Activated CD8-positive, alpha-beta memory T cell treated with anti-CD3 and anti-CD28 coated beads, Interleukin-2, amount 10 ng/mL, durations not matched to agents 7 days and 5 days (primary cell): ENCODE data around the gene GPR17. TPM values are rescaled to one million over a fixed set of nuclear protein-coding genes. Genes with fewer than 3 reads are reported as not detected.

ENCODE experiments used
- ATAC-seq: fragments of 150-1000 bp; cut with Tn5 transposase; one replicate; pipeline ENCODE4 v1.10.0; 2021; ENCODE audit warnings: moderate library complexity
- CTCF ChIA-PET: fragments of 350-600 bp; sonication (Branson Sonifier 250); formaldehyde crosslinking; loops from one replicate; lab custom pipeline; 2021; ENCODE audit warnings: antibody characterized with exemption; lab: Charles Lee
- DNase-seq: peaks from one replicate; pipeline ENCODE4 v3.0.0-alpha.2; 2020
- H3K27ac Mint-ChIP-seq: one replicate; pipeline ENCODE4 v1.8.0; 2021; ENCODE audit warnings: mild to moderate bottlenecking, mixed read lengths
- H3K27me3 Mint-ChIP-seq: one replicate; pipeline ENCODE4 v1.8.0; 2021; ENCODE audit warnings: mixed read lengths
- H3K36me3 Mint-ChIP-seq: one replicate; pipeline ENCODE4 v1.8.0; 2021; ENCODE audit warnings: mild to moderate bottlenecking, mixed read lengths
- H3K4me1 Mint-ChIP-seq: one replicate; pipeline ENCODE4 v1.8.0; 2021; ENCODE audit warnings: mixed read lengths
- H3K4me3 Mint-ChIP-seq: one replicate; pipeline ENCODE4 v1.8.0; 2021; ENCODE audit warnings: mild to moderate bottlenecking, moderate library complexity, mixed read lengths
- H3K9me3 Mint-ChIP-seq: one replicate; pipeline ENCODE4 v1.8.0; 2022; ENCODE audit warnings: low read depth, mixed read lengths
- total RNA-seq, 2 experiments: library from RNA; stranded (reverse); gene quantifications; one replicate each; pipeline ENCODE4 v1.2.3, GENCODE V29; 2021

GPR17 gene
- total RNA-seq, 2 experiments from 2014 or later, result not detected

GRCh38 chr2:127635380-127636237, 10.3 kb upstream of the GPR17 start:
- CTCF ChIA-PET, result interaction anchor here (0.6 kb wide), 1 partner anchor 309 kb away, joined by 3 read pairs; no protein-coding TSS in a partner anchor
- Mint-ChIP-seq H3K27me3 (no peaks in the 10 kb centered on the region), H3K36me3 (no peaks in the 10 kb centered on the region), H3K27ac (no peak overlapping the region), H3K4me3 (no peak overlapping the region), H3K9me3 (no peaks in the 10 kb centered on the region), H3K4me1 (peaks cover 18% of the 10 kb centered on the region)
- no peak for ATAC-seq
- no peak for DNase-seq

DNA sequence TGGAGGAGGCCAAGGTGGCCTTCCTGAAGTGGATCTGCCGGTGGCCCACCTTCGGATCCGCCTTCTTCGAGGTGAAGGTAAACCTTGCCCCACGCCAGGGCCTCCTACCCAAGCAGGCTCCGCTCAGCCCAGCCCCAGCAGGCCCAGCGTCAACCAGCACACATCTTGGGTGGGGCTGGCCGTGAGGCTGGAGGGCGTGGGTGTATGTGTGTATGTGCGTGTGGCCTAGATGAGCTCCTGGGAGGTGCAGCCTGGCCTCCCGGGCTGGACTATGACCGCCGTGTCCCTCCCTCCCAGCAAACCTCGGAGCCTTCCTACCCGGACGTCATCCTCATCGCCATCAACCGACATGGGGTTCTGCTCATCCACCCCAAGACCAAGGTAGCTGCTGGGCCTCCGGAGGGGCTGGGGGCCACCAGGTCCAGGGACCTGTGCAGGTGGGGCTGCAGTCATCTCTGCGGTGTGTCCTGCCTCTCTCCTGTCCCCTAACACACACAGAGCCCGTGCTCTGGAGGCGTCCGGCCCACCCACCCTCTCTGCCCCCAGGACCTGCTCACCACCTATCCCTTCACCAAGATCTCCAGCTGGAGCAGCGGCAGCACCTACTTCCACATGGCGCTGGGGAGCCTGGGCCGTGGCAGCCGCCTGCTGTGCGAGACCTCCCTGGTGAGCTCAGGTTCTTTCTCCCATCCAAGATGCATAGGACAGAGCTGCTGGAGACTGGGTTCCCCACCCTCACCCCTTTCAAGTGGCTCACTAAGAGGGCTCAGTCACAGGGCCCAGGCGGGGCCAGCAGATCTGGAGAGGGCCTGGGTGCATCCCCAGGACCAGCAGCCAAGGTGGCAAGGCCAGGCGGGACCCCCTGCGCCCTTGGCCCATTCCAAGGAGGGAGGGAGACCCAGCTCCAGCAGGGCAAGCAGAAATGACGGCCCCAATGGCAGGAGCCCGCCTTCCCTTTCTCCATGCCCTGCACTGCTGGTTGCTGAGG, 9.4 kb upstream of the GPR17 start:
- Mint-ChIP-seq H3K27me3 (no peaks in the 10 kb centered on the region), H3K27ac (peak overlapping the region; percentile 2), H3K4me1 (peaks cover 21% of the 10 kb centered on the region), H3K36me3 (no peaks in the 10 kb centered on the region), H3K4me3 (no peak overlapping the region), H3K9me3 (no peaks in the 10 kb centered on the region)
- DNase-seq, result no peak
- no peak for ATAC-seq
- CTCF ChIA-PET, result interaction anchor here (1.6 kb wide), 1 partner anchor 14 kb away, joined by 7 read pairs; no protein-coding TSS in a partner anchor

DNA sequence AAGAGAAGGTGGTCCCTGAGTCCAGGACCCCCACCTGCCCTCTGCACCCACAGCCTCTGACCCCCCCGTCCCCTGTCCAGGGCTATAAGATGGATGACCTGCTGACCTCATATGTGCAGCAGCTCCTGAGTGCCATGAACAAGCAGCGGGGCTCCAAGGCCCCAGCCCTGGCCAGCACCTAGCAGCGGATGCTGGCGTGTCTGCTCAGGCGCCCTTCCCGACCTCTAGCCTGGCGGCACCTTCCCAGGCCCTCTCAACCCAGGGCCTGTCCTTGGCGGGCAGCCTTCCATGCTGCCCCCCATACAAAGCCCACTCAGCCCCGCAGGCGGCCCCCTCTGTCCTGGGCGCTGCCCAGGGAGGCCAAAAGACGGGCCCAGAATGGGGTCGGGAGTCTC, 8.7 kb upstream of the GPR17 start:
- no peak for ATAC-seq
- H3K27me3 Mint-ChIP-seq, result no peaks in the 10 kb centered on the region
- no peak overlapping the region for H3K4me3 Mint-ChIP-seq
- peaks cover 21% of the 10 kb centered on the region for H3K4me1 Mint-ChIP-seq
- no peaks in the 10 kb centered on the region for H3K36me3 Mint-ChIP-seq
- no peak for DNase-seq
- H3K9me3 Mint-ChIP-seq, result no peaks in the 10 kb centered on the region
- CTCF ChIA-PET, result interaction anchor here (0.9 to 5.3 kb wide), 3 partner anchors 9 to 46 kb away, joined by 3 to 33 read pairs (median 7); no protein-coding TSS in a partner anchor
- no peak overlapping the region for H3K27ac Mint-ChIP-seq

GRCh38 chr2:127637725-127638252, 8.2 kb upstream of the GPR17 start:
- no peak for DNase-seq
- ATAC-seq, result no peak
- Mint-ChIP-seq H3K27ac (peak overlapping the region; percentile 59), H3K9me3 (no peaks in the 10 kb centered on the region), H3K4me3 (no peak overlapping the region), H3K36me3 (no peaks in the 10 kb centered on the region), H3K4me1 (peaks cover 21% of the 10 kb centered on the region), H3K27me3 (no peaks in the 10 kb centered on the region)
- CTCF ChIA-PET, result interaction anchor here (0.9 to 5.3 kb wide), 3 partner anchors 9 to 46 kb away, joined by 3 to 33 read pairs (median 7); no protein-coding TSS in a partner anchor

- Mint-ChIP-seq H3K4me3 (no peak overlapping the region), H3K27me3 (no peaks in the 10 kb centered on the region), H3K9me3 (no peaks in the 10 kb centered on the region), H3K4me1 (peaks cover 18% of the 10 kb centered on the region), H3K27ac (no peak overlapping the region), H3K36me3 (no peaks in the 10 kb centered on the region)
- DNase-seq (no peak), ATAC-seq (no peak)
- CTCF ChIA-PET, result interaction anchor here (1.1 to 5.3 kb wide), 4 partner anchors 12 to 166 kb away, joined by 6 to 33 read pairs (median 14); no protein-coding TSS in a partner anchor
These were observed 7.4 kb upstream of the GPR17 start for GRCh38 chr2:127638361-127639110.

DNA sequence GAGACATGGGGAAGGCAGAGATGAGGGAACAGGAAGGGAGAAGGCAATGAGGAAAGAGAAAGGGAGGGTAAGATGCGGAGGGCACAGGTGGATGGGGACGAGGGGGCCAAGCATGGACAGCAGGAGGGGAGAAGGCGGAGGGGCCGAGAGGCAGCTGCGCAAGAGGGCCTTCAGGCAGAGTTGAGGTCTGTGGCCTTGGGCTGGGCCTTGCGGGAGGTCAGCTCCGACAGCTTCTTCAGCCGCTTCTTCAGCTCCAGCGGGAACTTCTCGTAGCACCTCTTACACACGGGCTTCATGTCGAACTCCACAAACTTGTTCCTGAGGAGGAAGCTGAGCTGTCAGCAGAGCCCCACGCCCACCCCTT, 6.9 kb upstream of the GPR17 start:
- ATAC-seq (no peak), DNase-seq (no peak)
- no peaks in the 10 kb centered on the region for H3K9me3 Mint-ChIP-seq
- CTCF ChIA-PET, result interaction anchor here (1.1 to 5.3 kb wide), 3 partner anchors 11 to 166 kb away, joined by 6 to 33 read pairs (median 21); no protein-coding TSS in a partner anchor
- peaks cover 18% of the 10 kb centered on the region for H3K4me1 Mint-ChIP-seq
- no peak overlapping the region for H3K27ac Mint-ChIP-seq
- H3K36me3 Mint-ChIP-seq, result no peaks in the 10 kb centered on the region
- H3K27me3 Mint-ChIP-seq, result no peaks in the 10 kb centered on the region
- no peak overlapping the region for H3K4me3 Mint-ChIP-seq

- ATAC-seq (peak; percentile 43), DNase-seq (peak; percentile 61)
- Mint-ChIP-seq H3K36me3 (no peaks in the 10 kb centered on the region), H3K27ac (peak overlapping the region; percentile 54), H3K9me3 (no peaks in the 10 kb centered on the region), H3K27me3 (no peaks in the 10 kb centered on the region), H3K4me1 (peaks cover 18% of the 10 kb centered on the region), H3K4me3 (peak overlapping the region; percentile 36)
- CTCF ChIA-PET, result interaction anchor here (0.9 to 5.3 kb wide), 4 partner anchors 10 to 49 kb away, joined by 3 to 33 read pairs (median 12); no protein-coding TSS in a partner anchor
These were observed 5.6 kb upstream of the GPR17 start for GRCh38 chr2:127640082-127641072.

DNA sequence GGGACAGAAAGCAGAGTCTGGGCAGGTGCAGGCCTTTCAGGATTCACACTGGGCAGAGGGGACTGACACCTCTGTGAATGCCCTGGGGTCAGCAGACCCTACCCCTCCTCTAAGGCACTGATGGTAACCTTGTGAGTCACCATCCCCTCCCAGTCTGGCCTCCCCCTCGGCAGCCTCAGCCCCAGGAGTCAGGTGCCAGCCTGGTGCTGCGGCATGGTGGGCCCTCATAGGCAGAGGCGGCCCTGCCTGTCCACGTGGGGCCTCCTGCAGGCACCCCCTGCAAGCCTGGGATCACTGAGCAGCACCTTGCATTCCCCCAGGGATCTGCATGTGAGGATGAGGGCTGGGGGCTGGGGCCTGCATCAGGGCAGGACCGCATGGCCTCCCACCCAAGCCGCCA, 4.8 kb upstream of the GPR17 start:
- DNase-seq, result no peak
- CTCF ChIA-PET, result interaction anchor here (0.9 to 5.3 kb wide), 4 partner anchors 9 to 50 kb away, joined by 3 to 33 read pairs (median 12); no protein-coding TSS in a partner anchor
- Mint-ChIP-seq H3K27ac (no peak overlapping the region), H3K9me3 (no peaks in the 10 kb centered on the region), H3K4me1 (peaks cover 18% of the 10 kb centered on the region), H3K4me3 (peak overlapping the region; percentile 36), H3K36me3 (no peaks in the 10 kb centered on the region), H3K27me3 (no peaks in the 10 kb centered on the region)
- no peak for ATAC-seq

DNA sequence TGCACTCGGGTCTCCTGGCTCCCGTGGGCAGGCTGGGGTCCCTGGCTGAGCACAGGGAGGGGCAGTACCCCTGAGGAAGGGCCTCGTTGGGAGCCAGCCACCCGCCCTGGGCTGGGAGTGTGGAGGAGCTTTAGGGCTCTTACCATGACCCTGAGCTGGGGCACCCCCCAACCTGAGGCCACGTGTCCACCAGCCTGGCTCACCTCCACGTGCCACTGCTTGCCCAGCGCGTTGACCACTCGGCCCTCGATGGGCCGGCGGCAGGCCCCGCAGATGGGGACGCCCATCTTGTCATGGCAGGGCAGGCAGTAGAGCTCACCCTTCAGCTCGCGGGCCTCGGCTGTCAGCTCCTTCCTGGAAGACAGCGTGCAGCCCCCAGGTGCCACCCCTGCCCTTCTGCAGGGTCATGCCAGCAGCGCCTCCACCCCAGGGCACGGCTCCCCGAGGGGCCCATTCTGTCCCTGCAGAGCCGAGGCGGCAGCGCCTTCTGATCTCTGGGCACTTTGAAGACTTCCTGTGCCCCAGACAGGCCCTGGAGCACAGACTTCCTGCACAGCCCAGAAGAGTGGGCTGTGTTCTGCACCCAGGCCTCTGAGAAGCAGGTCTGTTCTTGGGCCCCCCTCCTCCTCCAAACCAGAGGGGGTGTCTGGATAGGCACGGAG, 4.0 kb upstream of the GPR17 start:
- H3K4me1 Mint-ChIP-seq, result peaks cover 18% of the 10 kb centered on the region
- peak; percentile 70 for ATAC-seq
- peak; percentile 52 for DNase-seq
- H3K27me3 Mint-ChIP-seq, result no peaks in the 10 kb centered on the region
- no peaks in the 10 kb centered on the region for H3K9me3 Mint-ChIP-seq
- CTCF ChIA-PET, result interaction anchor here (0.7 to 5.3 kb wide), 3 partner anchors 8 to 502 kb away, joined by 3 to 33 read pairs (median 21); no protein-coding TSS in a partner anchor
- no peaks in the 10 kb centered on the region for H3K36me3 Mint-ChIP-seq
- H3K27ac Mint-ChIP-seq, result no peak overlapping the region
- peak overlapping the region; percentile 33 for H3K4me3 Mint-ChIP-seq

DNA sequence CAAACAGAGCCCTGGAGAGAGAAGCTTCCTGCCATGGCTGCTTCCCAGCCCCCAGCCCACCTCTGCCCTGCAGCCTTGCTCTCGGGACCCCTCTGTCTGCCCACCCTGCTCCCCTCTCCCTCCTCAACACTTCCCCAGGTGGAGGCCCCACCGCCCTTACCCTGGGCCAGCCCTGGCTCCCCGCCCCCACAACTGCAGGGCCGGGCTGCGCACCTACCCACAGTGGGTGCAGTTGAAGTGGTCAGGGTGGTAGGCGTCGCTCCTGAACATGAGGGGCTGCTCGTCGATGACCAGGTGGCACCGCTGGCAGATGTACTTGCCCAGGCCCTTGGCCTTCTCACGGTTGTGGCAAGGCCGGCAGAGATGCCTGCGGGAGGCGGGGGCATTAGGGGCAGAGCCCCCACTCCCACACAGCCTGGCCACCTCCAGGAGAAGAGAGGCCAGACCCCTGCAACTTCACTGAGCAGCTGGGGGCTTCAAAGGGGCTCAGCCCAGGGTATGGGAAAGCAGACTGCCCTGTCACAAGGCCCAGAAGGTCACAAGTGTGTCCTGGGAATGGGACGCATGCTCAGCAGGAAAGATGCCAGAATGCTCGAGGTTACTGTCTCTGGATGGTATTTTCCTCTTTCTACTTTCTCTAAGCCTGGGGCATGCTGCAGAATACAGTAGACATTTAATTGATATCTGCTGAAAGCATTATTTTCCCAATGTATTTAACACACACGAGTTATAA, 3.1 kb upstream of the GPR17 start:
- Mint-ChIP-seq H3K4me1 (peaks cover 13% of the 10 kb centered on the region), H3K27me3 (no peaks in the 10 kb centered on the region), H3K4me3 (no peak overlapping the region), H3K36me3 (no peaks in the 10 kb centered on the region), H3K9me3 (no peaks in the 10 kb centered on the region), H3K27ac (no peak overlapping the region)
- CTCF ChIA-PET, result interaction anchor here (3.0 kb wide), 1 partner anchor 51 kb away, joined by 9 read pairs; no protein-coding TSS in a partner anchor
- ATAC-seq (no peak), DNase-seq (no peak)
